Fibroblast of skin of left biceps (primary cell): Measurements from ENCODE around the gene NCAPH2.
"Not testable (repeated sequence)": the region's sequence is repeated elsewhere in the genome, so short reads cannot be mapped to it uniquely, and the experiment has no call there.

ENCODE experiments used
- DNase-seq, 2 experiments: peaks; one replicate each; pipeline ENCODE4 v3.0.0-alpha.2; 2013; ENCODE audit warnings: low read depth in 2 of 2

The NCAPH2 gene

GRCh38 chr22:50530877-50531545, 23.0 kb downstream of the NCAPH2 start:
- no peak for DNase-seq

GRCh38 chr22:50531546-50531961, 23.5 kb downstream of the NCAPH2 start:
- no peak for DNase-seq

GRCh38 chr22:50531962-50532674, 24.1 kb downstream of the NCAPH2 start:
- no peak for DNase-seq

- DNase-seq, result no peak
These were observed 25.1 kb downstream of the NCAPH2 start for GRCh38 chr22:50532824-50533796.

GRCh38 chr22:50533856-50534711, 26.1 kb downstream of the NCAPH2 start:
- DNase-seq, result not testable (repeated sequence)

- no peak for DNase-seq
These were observed 27.1 kb downstream of the NCAPH2 start for GRCh38 chr22:50535113-50535512.

GRCh38 chr22:50536226-50536625, 28.2 kb downstream of the NCAPH2 start:
- no peak for DNase-seq

GRCh38 chr22:50537765-50538164, 29.7 kb downstream of the NCAPH2 start:
- no peak for DNase-seq

GRCh38 chr22:50540381-50540780, 32.4 kb downstream of the NCAPH2 start:
- no peak for DNase-seq

- DNase-seq, result peak in 1 of 2 experiments; percentile 42
These were observed 33.6 kb downstream of the NCAPH2 start for GRCh38 chr22:50541667-50542026.

GRCh38 chr22:50542416-50542927, 34.4 kb downstream of the NCAPH2 start:
- no peak for DNase-seq

- DNase-seq, result no peak
These were observed 36.2 kb downstream of the NCAPH2 start for GRCh38 chr22:50544078-50544745.

GRCh38 chr22:50544746-50545253, 36.8 kb downstream of the NCAPH2 start:
- DNase-seq, result no peak

GRCh38 chr22:50545522-50546325, 37.7 kb downstream of the NCAPH2 start, which contains the start of gene KLHDC7B:
Gene KLHDC7B, plus strand, starts transcription at chr22:50545899. Its CDS starts 345 bp downstream, at chr22:50546244.
- DNase-seq, result peak; percentile 46 to 50

GRCh38 chr22:50546326-50547262, 38.6 kb downstream of the NCAPH2 start:
- no peak for DNase-seq

GRCh38 chr22:50547263-50547985, 39.4 kb downstream of the NCAPH2 start:
- DNase-seq, result no peak
